Sigmoid colon (tissue), 7 donors: Measurements from ENCODE around the gene CLDN6. TPM values are rescaled to one million over a fixed set of nuclear protein-coding genes. Genes with fewer than 3 reads are reported as not detected.

Experiments used
- DNase-seq: peaks from one replicate; pipeline ENCODE4 v3.0.0-alpha.2; 2019
- H3K27ac ChIP-seq, 4 donors: fragments of 200-600 bp; sonication (generic); one replicate each; pipeline ENCODE4 v1.5.1; 2016 to 2019; ENCODE audit warnings: mild to moderate bottlenecking in 1 of 4
- H3K27me3 ChIP-seq, 3 donors: fragments of 200-600 bp; sonication (generic); one replicate each; pipeline ENCODE4 v1.5.1; 2019; ENCODE audit warnings: mild to moderate bottlenecking in 1 of 3
- H3K36me3 ChIP-seq, 4 donors: fragments of 200-600 bp; sonication (generic); one replicate each; pipeline ENCODE4 v1.5.1; 2016 to 2019
- H3K4me1 ChIP-seq, 4 donors: fragments of 200-600 bp; sonication (generic); one replicate each; pipeline ENCODE4 v1.5.1; 2017 to 2019
- H3K4me3 ChIP-seq, 4 donors: fragments of 200-600 bp; sonication (generic); one replicate each; pipeline ENCODE4 v1.5.1; 2017 to 2019; ENCODE audit warnings: mild to moderate bottlenecking in 2 of 4, moderate library complexity in 1 of 4
- H3K9me3 ChIP-seq, 4 donors: fragments of 200-600 bp in 3 of 4; sonication (generic) in 3 of 4; one replicate each; pipeline versions ENCODE4 v1.5.1 to v1.6.1; 2013 to 2019
- EP300 ChIP-seq, 4 donors: sonication (generic); formaldehyde crosslinking; IDR thresholded peaks; one replicate each; pipeline ENCODE4 v1.6.1; 2017; ENCODE audit warnings: antibody characterized with exemption in 4 of 4
- POLR2A ChIP-seq, 2 donors: fragments of 450-650 bp; IDR thresholded peaks; one replicate each; pipeline ENCODE4 v1.6.1; 2016; ENCODE audit warnings: antibody characterized with exemption in 2 of 2, mild to moderate bottlenecking in 2 of 2, moderate library complexity in 2 of 2
- POLR2AphosphoS5 ChIP-seq, 4 donors: sonication (generic); formaldehyde crosslinking; IDR thresholded peaks; one replicate each; pipeline ENCODE4 v1.6.1; 2017; ENCODE audit warnings: antibody characterized with exemption in 4 of 4
- WGBS, 2 donors: extraction: QIAGEN DNeasy Blood & Tissue Kit; methylation state at CpG; one replicate each; pipeline ENCODE4 v1.1.7; 2013; 5-methylcytosine and 5-hydroxymethylcytosine counted together
- intact Hi-C: fragments of 100-400 bp; cut with DNase I; formaldehyde crosslinking; loops from one replicate; pipeline ENCODE4 v1.15.1; 2023
- polyA plus RNA-seq, 3 donors: library from polyadenylated mRNA; stranded (reverse); fragments of 200-250 nt; gene quantifications; one replicate each; pipeline ENCODE4 v1.2.3, GENCODE V29; 2013
- total RNA-seq, 4 donors: library from RNA; depleted of rRNA; stranded (reverse); fragments of >200 nt; gene quantifications; one replicate each; pipeline ENCODE4 v1.1.0, GENCODE V29; 2016
- TF ChIP-seq, protein P1 (sequence below), 4 experiments: fragments of 450-650 bp in 3 of 4; fragments of 200-600 bp in 1 of 4; IDR thresholded peaks; one replicate each; pipeline ENCODE4 v1.5.1; 2016 to 2019; ENCODE audit warnings: antibody characterized with exemption in 4 of 4, mild to moderate bottlenecking in 3 of 4, moderate library complexity in 2 of 4
- donor health status: healthy with polysubstance abuse.
- donor health status: Bipolar disorder and iron deficiency.
- donor health status: healthy.

CLDN6 gene
- total and polyA plus RNA-seq, 7 donors: not detected

DNA sequence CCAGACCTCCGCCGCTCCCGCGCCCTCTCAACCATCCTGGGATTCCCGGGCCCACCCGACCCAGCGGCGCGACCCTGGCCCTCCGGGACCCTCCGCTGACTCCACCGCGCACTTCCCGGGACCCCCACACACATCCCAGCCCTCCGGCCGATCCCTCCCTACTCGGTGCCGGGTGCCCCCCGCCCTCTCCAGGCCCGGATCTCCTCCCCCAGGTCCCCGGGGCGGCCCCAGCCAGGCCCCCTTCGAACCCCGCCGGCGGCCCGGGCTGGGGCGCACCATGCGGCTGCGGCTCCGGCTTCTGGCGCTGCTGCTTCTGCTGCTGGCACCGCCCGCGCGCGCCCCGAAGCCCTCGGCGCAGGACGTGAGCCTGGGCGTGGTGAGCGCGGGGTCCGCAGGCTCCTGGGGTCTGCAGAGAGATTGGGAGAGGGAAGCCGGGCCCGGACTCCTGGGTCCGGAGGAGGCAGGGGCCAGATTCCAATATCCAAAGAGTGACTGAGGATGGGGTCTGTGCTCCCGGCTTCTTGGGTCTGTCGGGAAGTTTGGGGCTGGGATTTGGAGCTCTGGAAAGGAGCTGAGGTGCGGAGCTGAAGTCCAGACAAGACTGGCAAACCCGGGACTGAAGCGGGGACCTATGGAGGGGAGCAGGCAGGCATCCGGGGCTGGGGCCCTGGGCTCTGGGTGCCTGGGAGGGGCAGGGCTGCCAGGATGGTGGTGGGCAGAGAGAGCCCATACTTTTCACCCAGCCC is 28.8 kb upstream of the CLDN6 start:
- Histone ChIP-seq H3K27ac (no peak overlapping the region), H3K9me3 (no peaks in the 10 kb centered on the region), H3K36me3 (no peaks in the 10 kb centered on the region), H3K4me3 (peak overlapping the region in 3 of 4 donors; percentile 25 to 47 (median 46)), H3K4me1 (peaks cover 0 to 22% (median 19%) of the 10 kb centered on the region in 4 donors), H3K27me3 (peaks cover 38 to 95% (median 73%) of the 10 kb centered on the region in 3 donors)
- intact Hi-C loops: no loop called here
- WGBS, 2 donors: 2 to 3% methylated on average over 54 of the region's 54 CpGs
- DNase-seq: no peak
- no peak for TF ChIP-seq EP300 (IDR thresholded peaks at IDR 0.05)
- TF ChIP-seq POLR2AphosphoS5 (IDR thresholded peaks at IDR 0.05): no peak
- no peak for TF ChIP-seq POLR2A (IDR thresholded peaks at IDR 0.05)
- TF ChIP-seq, protein P1, sequence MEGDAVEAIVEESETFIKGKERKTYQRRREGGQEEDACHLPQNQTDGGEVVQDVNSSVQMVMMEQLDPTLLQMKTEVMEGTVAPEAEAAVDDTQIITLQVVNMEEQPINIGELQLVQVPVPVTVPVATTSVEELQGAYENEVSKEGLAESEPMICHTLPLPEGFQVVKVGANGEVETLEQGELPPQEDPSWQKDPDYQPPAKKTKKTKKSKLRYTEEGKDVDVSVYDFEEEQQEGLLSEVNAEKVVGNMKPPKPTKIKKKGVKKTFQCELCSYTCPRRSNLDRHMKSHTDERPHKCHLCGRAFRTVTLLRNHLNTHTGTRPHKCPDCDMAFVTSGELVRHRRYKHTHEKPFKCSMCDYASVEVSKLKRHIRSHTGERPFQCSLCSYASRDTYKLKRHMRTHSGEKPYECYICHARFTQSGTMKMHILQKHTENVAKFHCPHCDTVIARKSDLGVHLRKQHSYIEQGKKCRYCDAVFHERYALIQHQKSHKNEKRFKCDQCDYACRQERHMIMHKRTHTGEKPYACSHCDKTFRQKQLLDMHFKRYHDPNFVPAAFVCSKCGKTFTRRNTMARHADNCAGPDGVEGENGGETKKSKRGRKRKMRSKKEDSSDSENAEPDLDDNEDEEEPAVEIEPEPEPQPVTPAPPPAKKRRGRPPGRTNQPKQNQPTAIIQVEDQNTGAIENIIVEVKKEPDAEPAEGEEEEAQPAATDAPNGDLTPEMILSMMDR (IDR thresholded peaks at IDR 0.05): no peak

DNA sequence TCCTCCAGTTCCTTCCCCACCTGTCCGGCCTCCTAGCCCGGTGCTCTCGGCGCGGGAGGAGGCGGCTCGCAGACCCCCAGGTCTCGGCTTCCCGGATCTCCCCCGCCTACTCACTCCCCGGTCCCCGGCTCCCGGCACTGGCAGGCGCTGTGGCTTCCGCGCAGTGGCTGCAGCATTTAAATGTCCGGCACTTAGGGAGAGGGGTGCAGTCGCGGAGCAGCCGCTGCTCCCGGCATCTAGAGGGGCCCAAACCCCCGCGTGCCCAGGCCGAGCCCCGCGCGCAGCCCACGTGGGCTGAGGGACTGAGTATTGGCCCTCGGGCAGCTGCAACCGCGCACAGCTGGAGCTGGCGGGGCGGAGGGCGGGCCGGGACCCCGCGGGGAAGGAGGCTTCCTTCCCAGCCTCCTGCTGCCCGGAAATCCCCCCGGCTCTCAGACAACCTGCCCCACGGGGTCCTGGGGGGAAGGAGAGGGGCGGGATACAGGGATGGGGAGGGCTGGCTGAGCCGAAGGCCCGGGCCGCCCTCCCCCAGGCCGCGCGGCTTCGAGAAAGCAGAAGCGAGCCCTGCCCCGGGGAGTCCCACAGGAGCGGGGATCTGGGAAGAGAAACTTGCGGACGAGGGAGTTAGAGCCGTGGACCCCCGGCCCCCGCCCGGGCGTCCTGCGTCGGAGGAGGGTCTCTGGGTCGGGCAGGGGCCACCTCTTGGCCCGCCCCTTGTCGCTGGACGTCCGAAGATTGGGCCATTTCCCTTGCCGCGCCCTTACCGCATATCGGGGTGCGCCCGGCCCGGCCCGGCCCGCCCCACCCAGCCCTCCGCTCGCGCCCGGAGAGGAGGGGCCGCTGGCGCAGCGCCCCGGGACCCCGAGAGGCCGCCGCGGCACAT is 28.0 kb upstream of the CLDN6 start, which contains the start of gene MMP25:
Gene MMP25 (plus strand): TSS at position 804 of the 883 bp plus-strand sequence. CDS start 357 bp downstream, outside the sequence.
- peaks cover 38 to 97% (median 73%) of the 10 kb centered on the region in 3 donors for H3K27me3 ChIP-seq
- intact Hi-C loops: no loop called here
- no peak within 1 kb of the TSS for H3K27ac ChIP-seq

DNA sequence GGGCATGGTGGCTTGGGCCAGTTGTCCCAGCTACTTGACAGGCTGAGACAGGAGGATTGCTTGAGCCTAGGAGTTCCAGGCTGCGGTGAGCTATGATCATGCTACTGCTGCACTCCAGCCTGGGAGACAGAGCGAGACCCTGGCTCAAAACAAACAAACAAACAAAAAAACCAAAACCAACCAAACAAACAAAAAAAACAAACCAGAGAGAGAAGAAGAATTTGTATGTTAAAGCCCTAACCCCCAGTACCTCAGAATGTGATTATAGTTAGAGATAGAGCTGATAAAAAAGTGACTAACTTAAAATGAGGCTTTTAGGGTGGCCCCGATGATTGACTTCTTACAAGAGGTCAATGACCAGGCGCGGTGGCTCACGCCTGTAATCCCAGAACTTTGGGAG is 26.7 kb upstream of the CLDN6 start:
- H3K4me1 ChIP-seq: peaks cover 0 to 22% (median 19%) of the 10 kb centered on the region in 4 donors
- no peak for DNase-seq
- H3K36me3 ChIP-seq: no peaks in the 10 kb centered on the region
- no peak overlapping the region for H3K4me3 ChIP-seq
- no peak for TF ChIP-seq POLR2A (IDR thresholded peaks at IDR 0.05)
- no peak for TF ChIP-seq EP300 (IDR thresholded peaks at IDR 0.05)
- TF ChIP-seq POLR2AphosphoS5 (IDR thresholded peaks at IDR 0.05): no peak
- TF ChIP-seq, protein P1 (IDR thresholded peaks at IDR 0.05): no peak
- H3K9me3 ChIP-seq: no peaks in the 10 kb centered on the region
- whole genome bisulfite sequencing, 2 donors: 82 to 89% methylated on average over 6 of the region's 6 CpGs
- no peak overlapping the region for H3K27ac ChIP-seq
- intact Hi-C loops: no loop called here
- peaks cover 38 to 98% (median 69%) of the 10 kb centered on the region in 3 donors for H3K27me3 ChIP-seq

More for the DNA sequence above, 28.0 kb upstream of the CLDN6 start, which contains the start of gene MMP25:
- H3K4me3 ChIP-seq: peak within 1 kb of the TSS in 3 of 4 donors; percentile 25 to 47 (median 46)
- WGBS, 2 donors: 1% methylated on average over 86 of the region's 86 CpGs
- TF ChIP-seq EP300 (IDR thresholded peaks at IDR 0.05) (no peak), POLR2A (IDR thresholded peaks at IDR 0.05) (no peak), POLR2AphosphoS5 (IDR thresholded peaks at IDR 0.05) (no peak)
- TF ChIP-seq, protein P1 (IDR thresholded peaks at IDR 0.05): no peak
- H3K4me1 ChIP-seq: peaks cover 0 to 22% (median 19%) of the 10 kb centered on the region in 4 donors
- DNase-seq: no peak
- no peaks in the 10 kb centered on the region for H3K36me3 ChIP-seq
- H3K9me3 ChIP-seq: no peaks in the 10 kb centered on the region

DNA sequence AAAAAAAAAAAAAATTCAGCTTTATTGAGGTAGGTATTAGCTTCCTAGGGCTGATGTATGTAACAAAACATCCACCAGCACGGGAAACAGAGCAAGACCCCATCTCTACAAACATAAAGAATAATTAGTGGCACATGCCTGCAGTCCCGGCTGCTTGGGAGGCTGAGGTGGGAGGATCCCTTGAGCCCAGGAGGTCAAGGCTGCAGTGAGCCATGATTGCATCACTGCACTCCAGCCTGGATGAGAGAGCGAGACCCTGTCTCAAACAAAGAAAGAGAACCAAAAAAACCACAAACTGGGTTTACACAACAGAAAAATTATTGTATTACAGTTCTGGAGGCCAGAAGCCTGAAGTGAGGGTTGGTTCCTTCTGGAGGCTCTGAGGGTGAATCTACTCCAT is 24.4 kb upstream of the CLDN6 start:
- DNase-seq: no peak
- WGBS, 2 donors: 85 to 86% methylated on average over 3 of the region's 3 CpGs
- TF ChIP-seq POLR2A (IDR thresholded peaks at IDR 0.05): no peak
- intact Hi-C loops: no loop called here
- no peaks in the 10 kb centered on the region for H3K9me3 ChIP-seq
- H3K4me1 ChIP-seq: peaks cover 0 to 22% (median 19%) of the 10 kb centered on the region in 4 donors
- H3K36me3 ChIP-seq: no peaks in the 10 kb centered on the region
- H3K27me3 ChIP-seq: peaks cover 50 to 98% (median 73%) of the 10 kb centered on the region in 3 donors
- no peak overlapping the region for H3K27ac ChIP-seq
- no peak overlapping the region for H3K4me3 ChIP-seq

DNA sequence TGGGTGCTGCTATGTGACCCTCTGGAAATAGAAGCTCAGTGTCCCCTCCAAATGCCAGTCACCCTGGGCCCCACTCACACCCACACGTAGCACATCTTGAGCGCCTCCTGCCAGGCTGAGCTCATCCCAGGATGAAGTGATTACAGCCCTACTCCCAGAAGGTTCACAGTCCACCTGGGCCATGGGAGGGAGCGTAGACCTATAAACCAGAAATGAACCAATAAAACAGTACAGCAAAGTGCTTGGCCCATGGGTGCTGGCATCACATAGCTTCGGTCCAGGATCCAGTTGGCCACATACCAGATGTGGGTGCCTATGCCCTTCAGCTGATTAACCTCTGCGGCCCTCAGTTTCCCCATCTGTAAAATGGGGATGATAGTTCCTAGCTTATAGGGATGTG is 20.9 kb upstream of the CLDN6 start:
- H3K4me1 ChIP-seq: peaks cover 0 to 11% (median 7%) of the 10 kb centered on the region in 4 donors
- 17 to 68% methylated on average over 5 of the region's 5 CpGs for WGBS, 2 donors
- no peak overlapping the region for H3K27ac ChIP-seq
- no peak overlapping the region for H3K4me3 ChIP-seq
- TF ChIP-seq, protein P1 (IDR thresholded peaks at IDR 0.05): no peak
- TF ChIP-seq EP300 (IDR thresholded peaks at IDR 0.05) (no peak), POLR2AphosphoS5 (IDR thresholded peaks at IDR 0.05) (no peak), POLR2A (IDR thresholded peaks at IDR 0.05) (no peak)
- intact Hi-C loops: no loop called here
- no peak for DNase-seq
- no peaks in the 10 kb centered on the region for H3K9me3 ChIP-seq
- H3K27me3 ChIP-seq: peaks cover 40 to 98% (median 72%) of the 10 kb centered on the region in 3 donors
- no peaks in the 10 kb centered on the region for H3K36me3 ChIP-seq
